ENCODE measurements around the gene SP3.

The SP3 gene

DNA sequence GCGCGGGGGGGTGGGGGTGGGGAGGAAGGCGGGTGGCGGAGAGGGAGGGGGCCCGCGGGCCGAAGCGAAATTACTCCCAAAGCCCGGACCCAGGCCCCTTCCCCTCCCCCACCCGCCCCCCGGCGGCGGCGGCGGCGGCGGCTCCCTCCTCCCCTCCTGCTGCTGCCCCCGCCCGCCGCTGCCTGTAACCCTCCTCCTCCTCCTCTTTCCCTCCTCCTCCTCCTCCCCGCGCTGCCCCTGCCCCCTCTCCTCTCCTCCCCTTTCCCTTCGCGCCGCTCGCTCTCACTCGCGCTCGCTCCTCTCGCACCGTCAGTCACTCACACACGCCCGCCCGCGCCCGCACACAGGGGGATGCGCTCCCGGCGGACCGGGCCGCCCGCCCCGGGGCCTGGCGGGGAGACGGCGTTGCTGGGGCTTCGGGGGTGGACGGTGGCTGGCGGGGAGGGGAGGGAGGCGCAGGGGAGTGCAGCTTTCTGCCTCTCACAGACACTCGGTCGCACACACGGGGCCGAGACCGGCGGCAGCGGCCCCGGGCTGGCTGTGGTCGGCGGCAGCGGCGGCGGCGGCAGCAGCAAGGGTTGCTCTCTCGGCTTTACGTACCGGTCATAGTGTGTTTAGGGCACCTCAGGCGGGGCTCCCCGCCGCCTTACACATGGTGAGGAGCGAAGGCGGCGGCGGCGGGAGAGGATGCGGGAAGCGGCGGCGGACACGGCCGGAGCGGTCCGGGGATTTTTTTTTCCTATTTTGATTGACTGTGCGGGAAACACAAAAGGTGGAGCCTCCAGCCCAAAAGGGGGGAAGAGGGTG is 405 bp downstream of the SP3 start:
- DNase-seq = peak; percentile 91

DNA sequence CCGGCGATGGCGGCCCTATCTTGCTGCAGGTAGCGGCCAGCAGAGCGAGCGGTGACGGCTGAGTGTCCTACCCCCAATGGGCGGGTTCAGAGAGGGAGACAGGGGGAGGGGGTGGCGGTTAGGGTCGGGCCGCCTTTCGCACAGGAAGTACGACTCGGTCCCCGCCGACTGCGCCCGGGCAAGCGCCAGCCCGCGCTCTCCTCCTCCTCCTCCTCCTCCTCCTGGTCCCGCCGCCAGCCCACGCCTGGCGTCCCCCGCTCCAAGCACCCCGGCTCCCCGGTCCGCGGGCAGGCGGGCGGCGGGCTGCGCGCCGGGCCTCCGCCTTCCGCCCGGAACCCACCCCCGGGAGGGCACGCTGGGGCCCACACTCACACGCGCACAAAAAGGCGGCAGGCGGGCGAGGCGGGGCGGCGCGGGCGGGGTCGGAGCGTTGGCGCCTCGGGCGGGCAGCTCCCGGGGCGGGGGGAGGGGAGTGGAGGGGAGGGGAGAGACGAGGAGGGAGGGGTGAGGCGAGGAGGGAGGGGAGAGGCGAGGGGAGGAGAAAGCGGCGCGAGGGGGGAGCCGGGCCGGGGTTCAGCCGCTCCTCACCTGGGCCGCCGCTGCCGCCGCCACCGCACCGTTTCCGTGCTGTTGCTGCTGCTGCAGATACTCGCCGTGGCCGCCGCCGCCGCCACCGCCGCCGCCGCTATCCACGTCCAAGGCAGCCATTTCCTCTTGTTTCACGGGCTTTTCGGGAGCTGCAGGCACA is 1.2 kb downstream of the SP3 start:
- DNase-seq = peak; percentile 95

DNA sequence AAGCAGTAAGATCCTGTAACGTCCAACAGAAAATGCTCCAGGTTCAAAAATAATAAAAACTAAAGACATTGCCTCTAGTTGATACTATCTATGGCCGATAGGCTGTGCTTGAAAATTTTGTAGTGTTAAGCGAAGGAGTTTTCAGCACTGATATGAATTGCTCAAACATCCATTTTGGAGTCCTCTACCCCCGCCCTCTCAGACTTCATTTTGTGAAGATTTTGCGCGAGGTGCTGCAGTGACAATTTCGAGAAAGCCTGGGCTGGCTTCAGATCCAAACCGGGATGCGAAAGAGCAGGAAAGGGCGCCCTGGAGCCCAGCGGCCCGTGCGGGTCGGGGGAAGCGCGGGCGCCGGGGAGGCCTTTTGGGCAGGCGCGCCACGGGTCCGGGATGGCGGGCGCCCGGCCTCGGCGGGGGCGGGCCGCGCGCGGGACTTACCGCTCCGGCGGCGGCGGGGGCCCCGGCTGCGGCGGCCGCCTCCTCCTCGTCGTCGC is 1.8 kb downstream of the SP3 start:
- peak; percentile 75 for DNase-seq

DNA sequence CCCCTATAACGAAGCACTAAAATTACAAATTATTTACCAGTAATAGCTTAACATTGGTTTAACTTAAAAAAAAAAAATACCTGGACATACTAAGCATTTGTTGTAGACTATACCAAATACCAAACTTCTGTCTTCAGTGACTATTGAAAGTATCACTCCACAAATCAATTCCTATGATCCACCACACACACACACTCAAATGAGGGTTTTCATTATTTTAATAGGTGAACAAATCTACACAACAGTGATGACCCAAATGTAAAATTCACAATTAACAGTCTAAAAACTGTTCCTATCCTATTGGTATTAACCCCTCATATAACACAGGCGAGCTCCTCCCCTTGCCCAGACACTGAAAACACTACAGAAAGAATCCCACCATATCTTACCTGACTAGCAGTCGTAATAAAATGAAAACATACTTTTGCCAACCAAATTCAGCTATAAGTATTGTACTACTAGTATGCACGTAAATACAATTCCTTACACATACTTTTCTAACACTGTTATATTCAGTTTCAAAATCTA is 2.5 kb downstream of the SP3 start:
- DNase-seq = no peak

DNA sequence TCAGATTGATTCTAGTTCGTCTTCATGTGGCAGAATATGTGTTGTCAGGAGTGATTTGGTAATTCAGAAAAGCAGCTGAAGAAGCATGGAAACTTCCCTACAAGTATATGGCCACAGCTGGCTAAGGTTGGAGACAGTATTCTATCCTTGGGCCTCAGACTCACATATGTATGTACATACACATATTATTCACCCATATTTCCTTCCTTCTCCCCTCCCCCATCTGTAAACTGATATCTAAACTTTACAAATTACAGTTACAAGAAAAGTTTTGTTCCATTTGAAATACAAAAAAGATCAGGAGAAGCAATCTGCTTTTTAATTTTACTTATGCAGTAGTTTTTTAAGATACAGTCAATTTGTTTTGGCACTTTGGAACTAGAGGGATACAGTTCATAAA is 3.1 kb downstream of the SP3 start:
- peak; percentile 43 for DNase-seq

DNA sequence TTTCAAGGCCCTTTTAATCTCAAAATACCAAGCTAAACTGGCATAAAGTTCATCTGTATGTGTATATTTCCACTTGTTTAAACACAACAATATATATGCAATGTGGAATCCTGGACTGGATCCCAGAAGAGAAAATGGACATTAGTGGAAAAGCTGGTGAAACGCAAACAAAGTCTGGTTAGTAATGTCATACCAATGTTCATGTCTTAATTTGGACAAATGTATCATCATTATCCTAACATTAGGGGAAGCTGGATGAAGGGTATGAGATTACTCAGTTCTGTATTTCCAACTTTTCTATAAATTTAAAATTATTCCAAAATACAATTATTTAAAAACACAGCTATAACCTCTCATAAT is 3.8 kb downstream of the SP3 start:
- DNase-seq = no peak

DNA sequence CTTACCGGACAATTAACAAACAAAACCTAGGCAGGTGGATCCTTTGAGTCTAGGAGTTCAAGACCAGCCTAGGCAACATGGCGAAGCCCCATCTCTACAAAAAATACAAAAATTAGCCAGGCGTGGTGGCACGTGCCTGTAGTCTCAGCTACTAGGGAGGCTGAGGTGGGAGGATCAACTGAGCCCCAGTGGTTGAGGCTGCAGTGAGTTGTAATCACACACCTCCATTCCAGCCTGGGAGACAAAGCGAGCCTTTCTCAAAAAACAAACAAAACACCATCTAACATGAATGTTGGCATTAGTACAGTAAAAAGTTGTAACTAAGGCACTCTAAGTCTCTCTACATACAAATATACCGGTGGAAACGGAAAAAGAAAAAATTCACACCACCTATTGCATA is 5.3 kb downstream of the SP3 start:
- no peak for DNase-seq

DNA sequence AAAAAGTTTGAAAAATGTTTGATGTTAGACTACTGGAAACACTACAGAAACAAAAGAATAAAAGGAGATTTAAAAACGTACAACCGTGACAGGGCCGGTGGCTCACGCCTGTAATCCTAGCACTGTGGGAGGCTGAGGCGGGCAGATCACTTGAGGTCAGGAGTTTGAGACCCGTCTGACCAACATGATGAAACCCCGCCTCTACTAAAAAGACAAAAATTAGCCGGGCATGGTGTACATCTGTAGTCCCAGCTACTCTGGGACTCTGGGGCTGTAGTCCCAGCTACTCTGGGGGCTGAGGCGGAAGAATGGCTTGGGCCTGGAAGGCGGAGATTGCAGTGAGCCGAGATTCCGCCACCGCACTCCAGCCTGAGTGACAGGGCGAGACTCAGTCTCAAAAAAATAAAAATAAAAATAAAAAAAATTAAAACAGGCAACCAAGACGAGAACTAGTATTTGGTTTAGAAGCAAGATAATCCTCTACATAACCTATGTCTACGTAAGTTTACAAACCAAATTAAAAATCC is 5.8 kb downstream of the SP3 start:
- DNase-seq = no peak

DNA sequence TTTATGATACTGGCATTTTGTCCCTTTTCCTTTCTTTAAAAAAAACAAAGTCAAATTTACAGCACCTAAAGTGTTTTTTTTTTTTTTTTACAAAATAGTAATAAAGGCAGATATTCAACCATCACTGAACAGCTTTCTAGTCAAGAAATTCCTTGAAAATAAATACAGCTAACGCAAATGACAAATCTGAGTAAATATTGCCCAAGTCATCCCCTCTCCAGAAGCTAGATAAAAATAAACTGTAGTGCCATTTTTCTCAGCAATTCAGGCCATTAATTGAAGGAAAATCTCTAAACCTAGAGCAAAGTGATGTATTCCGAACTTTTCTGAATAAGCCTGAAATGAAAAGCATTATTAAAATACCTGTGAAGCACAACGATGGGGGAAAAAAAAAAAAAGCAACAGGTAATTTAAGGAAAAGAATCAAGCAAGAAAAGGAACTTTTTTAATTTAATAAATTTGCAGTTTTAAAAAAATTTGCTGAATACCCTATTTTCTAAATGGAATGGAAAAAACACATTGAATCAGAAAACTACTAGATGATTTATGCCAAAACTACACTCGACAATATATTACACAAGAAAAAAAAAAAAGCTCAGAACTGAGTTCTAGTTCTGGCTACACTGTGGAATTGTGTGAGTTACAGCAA is 6.9 kb downstream of the SP3 start:
- no peak for DNase-seq

DNA sequence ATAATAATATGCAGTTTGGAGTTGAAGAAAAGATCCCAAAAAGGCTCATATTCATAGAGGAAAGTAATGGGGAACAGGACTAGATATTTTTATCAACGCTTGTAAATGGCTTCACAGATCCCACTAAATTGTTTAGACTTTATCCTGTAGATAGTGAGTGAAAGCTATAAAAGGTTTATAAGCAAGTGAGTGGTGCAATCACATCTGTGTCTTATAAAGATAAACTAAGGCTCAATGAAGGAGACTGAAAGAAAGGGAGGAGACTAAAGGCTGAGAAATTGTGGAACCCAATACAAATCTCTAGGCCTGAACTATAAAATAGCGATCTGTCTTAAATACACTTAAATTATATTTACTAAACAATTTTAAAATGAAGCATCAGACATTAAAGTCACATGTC is 7.7 kb downstream of the SP3 start:
- no peak for DNase-seq

DNA sequence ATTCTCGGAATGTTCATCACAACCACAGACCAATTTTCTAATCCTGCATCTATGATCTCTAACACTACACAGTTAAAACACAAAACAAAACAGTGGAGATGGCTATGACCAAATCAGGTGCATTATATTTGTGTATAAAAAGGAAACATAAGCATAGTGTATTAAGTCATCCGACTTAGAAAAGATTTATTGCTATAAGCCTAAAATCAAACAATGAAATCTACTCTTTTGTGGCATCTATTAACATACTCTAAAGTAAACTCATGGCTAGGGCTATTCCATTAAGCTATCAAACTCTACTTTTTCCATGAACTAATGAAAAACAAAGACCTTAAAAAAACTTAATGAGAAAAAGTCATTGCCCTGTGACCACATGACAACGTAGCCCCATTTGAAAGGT is 8.7 kb downstream of the SP3 start:
- no peak for DNase-seq

DNA sequence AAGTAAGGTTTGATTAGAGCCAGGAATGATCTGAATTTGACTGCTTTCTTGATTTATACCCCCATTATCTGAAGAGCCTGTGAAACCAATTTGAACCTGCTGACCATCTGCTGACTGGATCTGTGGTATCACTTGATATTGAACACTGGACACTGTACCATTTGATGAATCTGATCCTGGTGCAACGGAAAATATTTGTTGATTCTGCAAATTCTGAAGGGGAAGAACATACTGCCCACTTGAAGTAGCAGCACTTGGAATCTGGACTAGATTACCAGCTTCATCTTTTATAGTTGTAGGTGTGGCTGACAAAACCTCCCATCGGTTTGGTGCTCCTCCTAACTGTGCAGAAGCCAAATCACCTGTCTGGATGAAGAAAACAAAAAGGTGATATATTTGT is 9.3 kb downstream of the SP3 start:
- no peak for DNase-seq

DNA sequence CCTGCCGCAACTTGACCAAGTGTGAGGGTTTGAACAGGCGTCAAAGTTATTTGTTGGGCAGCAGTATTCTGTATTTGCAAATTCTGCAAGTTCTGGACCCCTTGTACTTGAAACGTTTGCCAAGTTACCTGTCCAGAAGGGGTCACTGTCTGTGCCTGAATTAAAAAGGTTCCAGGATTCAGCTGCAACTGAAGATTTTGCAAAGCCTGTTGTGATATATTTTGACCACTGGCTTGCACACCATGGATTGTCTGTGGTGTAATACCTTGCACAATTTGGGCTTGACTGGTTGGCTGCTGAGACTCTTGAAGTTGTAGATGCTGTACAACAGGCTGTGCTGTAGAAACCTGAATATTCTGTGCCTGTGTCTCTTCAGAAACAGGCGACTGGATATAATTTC is 10.2 kb downstream of the SP3 start:
- no peak for DNase-seq

DNA sequence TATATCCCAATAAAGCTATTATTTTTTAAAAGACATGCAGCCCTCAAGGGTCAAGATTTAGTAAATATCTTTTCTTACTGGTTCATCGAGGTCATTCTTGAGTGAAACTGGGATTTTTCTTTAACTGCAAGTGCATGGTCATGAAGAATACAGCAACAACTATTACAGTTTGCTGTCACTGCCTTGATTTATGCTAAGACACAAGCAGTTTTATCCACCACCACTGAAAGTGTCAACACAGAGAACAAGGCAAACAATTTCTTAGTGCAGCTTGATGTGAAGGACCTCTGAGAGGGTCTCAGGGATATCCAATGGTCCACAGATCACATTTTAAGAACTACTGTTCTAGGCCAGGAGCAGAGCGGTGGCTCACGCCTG is 12.1 kb downstream of the SP3 start:
- no peak for DNase-seq

DNA sequence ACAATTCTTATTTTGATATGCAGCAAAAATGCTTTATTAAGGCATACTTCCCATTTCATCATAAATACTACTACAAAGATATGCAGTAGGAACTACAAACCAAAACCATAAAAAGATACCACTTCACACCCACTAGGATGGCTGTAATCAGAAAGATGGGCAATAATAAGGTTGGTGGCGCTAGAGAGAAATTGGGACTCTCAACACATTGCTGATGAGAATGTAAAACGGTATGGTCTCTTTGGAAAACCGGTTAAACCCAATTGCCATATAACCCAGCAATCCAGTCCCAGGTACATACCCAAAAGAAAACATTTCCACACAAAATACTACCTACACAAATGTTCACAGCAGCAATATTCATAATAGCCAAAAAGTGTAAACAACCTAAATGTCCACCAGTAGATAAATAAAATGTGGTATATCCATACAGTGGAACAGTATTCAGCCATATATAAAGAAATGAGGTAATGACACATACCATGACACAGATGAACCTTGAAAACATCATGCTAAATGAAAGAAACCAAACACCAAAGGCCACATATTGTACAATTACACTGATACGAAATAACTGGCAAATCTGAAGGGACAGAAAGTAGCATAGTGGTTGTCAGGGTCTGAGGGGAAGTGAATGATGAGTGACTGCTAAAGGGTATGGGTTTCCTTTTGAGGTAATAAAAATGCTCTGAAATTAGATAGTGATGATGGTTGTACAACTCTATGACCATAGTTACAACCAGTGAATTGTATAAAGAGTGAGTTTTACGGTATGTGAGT is 12.7 kb downstream of the SP3 start:
- no peak for DNase-seq

DNA sequence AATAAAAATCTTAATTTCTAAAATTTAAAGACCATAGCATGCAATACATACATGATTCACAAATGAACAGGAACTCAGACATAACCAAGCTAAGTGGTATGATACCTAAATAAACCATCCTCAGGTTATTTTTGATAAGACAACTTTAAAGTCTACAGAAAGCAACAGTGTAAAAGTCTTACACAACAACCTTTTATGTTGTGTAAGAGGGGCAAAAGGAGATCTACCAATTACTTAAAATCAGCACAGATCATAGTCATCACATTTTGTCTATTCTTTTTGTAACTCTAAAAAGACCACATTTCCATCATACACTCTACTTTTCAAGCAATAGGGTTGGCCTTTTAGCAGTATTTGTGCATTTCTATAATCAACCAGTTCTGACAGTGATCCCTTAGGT is 16.3 kb downstream of the SP3 start:
- no peak for DNase-seq

DNA sequence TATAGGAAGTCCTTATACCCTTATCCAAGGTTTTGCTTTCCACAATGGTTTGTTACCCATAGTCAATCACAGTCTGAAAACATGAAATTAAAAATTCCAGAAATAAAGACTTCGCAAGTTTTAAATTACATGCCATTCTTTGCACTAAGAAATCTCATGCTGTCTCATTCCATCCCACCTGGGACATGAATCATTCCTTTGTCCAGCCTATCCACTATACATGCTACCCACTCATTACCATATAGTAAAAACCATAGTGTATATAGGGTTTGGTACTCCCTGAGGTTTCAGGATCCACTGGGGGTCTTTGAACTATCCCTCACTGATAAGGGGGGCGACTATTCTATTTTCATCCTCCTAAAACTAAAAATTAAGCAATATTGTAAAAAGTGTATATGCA is 17.0 kb downstream of the SP3 start:
- DNase-seq = no peak

DNA sequence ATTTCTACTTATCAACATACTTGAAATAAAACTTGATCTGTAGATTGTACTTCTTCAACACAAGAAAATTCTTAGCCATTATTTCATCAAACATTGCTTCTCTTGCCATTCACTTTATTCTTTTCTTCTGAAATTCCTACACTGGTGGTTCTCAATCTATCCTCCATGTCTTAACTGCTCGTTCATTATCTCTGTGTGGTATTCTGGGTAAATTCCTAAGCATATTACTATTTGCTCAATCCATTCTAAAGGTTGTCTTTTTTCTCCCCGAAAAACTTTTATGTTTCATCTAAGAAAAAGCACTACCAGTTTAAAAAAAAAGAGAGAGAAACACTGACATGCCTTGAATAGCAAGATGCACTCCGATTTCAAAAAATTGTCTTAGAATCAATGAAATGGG is 18.0 kb downstream of the SP3 start:
- DNase-seq = no peak

DNA sequence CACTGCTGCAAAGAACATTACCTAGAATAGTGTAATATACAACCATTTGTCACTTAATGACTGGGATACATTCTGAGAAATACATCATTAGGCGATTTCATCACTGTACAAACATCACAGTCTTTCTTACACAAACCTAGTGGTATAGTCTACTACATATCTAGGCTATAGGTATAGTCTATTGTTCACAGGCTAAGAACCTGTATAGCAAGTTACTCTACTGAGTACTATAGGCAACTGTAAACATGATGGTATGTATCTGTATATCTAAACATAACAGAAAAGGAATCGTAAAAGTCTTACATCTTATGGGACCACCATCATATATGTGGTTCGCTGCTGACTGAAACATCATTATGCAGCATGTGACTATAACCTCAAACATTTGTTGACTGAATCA is 21.4 kb downstream of the SP3 start:
- DNase-seq = no peak

DNA sequence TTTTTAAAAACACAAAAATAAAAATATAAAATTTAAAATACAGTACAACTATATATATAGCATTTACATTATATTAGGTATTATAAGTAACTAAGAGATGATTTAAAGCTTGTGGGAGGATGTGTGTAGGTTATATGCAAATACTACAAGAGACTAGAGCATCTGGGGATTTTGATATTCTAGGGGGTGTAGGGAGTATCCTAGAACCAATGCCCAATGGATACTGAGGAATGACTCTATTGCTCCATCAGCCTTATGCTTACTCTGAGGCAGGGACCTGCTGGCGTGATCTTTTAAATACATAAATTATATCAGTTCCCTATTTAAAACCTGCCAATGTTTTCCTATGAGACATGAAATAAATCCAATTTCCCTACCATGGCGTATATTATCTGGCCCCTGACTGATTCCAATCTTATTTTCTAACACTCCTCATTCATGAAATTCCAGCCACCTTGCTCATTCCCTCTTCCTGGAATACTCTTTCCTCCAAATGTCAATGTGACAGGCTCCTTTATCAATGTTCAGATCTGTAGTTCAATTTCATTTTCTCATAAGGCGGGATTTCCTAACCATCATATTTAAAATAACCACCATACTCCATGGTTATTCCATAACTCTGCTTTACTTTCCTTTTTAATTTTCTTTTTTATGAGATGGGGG is 22.2 kb downstream of the SP3 start:
- no peak for DNase-seq

DNA sequence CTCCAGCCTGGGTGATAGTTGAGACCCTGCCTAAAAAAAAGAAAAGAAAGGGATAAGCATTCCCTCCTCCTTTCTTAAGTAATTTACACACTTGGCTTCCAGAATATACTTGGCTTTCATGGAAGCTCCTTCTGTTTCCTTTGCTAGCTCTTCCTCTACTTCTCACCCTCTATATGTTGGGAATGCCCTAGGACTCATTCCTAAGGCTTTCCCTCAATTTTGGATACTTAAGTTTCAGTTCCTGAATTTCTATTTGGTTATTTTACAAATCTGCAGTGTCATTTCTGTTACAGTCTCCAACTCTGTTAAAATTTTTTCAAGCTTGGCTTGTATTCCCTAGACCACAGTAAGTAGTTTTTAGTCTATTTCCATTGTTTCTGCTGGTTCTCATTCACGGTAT is 23.6 kb downstream of the SP3 start:
- DNase-seq = no peak

Data from activated CD4-positive, alpha-beta T cell treated with anti-CD3 and anti-CD28 coated beads, Interleukin-10, Interleukin-2, amounts not matched to agents 100 ng/mL and 50 ng/mL, durations not matched to agents 16 hours and 8 hours (primary cell).